Stimulated activated CD4-positive, alpha-beta T cell treated with anti-CD3 and anti-CD28 coated beads, Interleukin-12 subunit alpha, Interleukin-12 subunit beta, amount 100 ng/mL, for 4 hours (primary cell): ENCODE results near the gene TADA1.
"Not testable (repeated sequence)": the region's sequence is repeated elsewhere in the genome, so short reads cannot be mapped to it uniquely, and the experiment has no call there.

ENCODE experiments used
- DNase-seq: peaks from one replicate; pipeline ENCODE4 v3.0.0-alpha.2; 2020

The TADA1 gene

GRCh38 chr1:166843322-166843721 is 32.7 kb downstream of the TADA1 start:
- no peak for DNase-seq

- DNase-seq: no peak
Observed at GRCh38 chr1:166840309-166841274, 35.5 kb downstream of the TADA1 start.

- DNase-seq: peak; percentile 60
Observed at GRCh38 chr1:166839600-166840308, 36.3 kb downstream of the TADA1 start.

- peak; percentile 82 for DNase-seq
Observed at GRCh38 chr1:166838766-166839599, 37.1 kb downstream of the TADA1 start, which contains the start of gene POGK. Gene POGK, plus strand, starts transcription at chr1:166839475. Its CDS starts 1,482 bp downstream, at chr1:166840957.

GRCh38 chr1:166836733-166837132 is 39.3 kb downstream of the TADA1 start:
- DNase-seq: no peak

- DNase-seq: not testable (repeated sequence)
Observed at GRCh38 chr1:166829762-166830161, 46.3 kb downstream of the TADA1 start.

- no peak for DNase-seq
Observed at GRCh38 chr1:166827426-166827825, 48.6 kb downstream of the TADA1 start.

GRCh38 chr1:166822385-166822784 is 53.7 kb downstream of the TADA1 start:
- no peak for DNase-seq

- no peak for DNase-seq
Observed at GRCh38 chr1:166819974-166820373, 56.1 kb downstream of the TADA1 start.

- no peak for DNase-seq
Observed at GRCh38 chr1:166814611-166815010, 61.5 kb downstream of the TADA1 start.

GRCh38 chr1:166813508-166814223 is 62.4 kb downstream of the TADA1 start:
- DNase-seq: no peak

GRCh38 chr1:166811691-166812090 is 64.4 kb downstream of the TADA1 start:
- DNase-seq: no peak

GRCh38 chr1:166808952-166809351 is 67.1 kb downstream of the TADA1 start:
- DNase-seq: no peak
